ENCODE data around the gene AP3B1. TPM values are rescaled to one million over a fixed set of nuclear protein-coding genes. Genes with fewer than 3 reads are reported as not detected.
"Not testable (repeated sequence)": the region's sequence is repeated elsewhere in the genome, so short reads cannot be mapped to it uniquely, and the experiment has no call there.

The AP3B1 gene
- total RNA-seq, 1 experiment from 2014 or later: 45.3 TPM

- Histone ChIP-seq H3K4me3 (ENCODE audit: low read depth, low read length, poor library complexity, severe bottlenecking) (no peak overlapping the region), H3K27ac (ENCODE audit: low read depth, low read length, poor library complexity, severe bottlenecking) (no peak overlapping the region), H3K9me3 (ENCODE audit: low read depth, low read length, poor library complexity, severe bottlenecking) (peaks cover 4% of the 10 kb centered on the region), H3K36me3 (ENCODE audit: insufficient read depth, low read length, poor library complexity, severe bottlenecking) (no peaks in the 10 kb centered on the region), H3K27me3 (replicated peaks; ENCODE audit: insufficient read depth, low read depth, low read length, poor library complexity) (no peaks in the 10 kb centered on the region), H3K4me1 (ENCODE audit: insufficient read depth, low read length, poor library complexity, severe bottlenecking) (no peaks in the 10 kb centered on the region)
- intact Hi-C loops (cut with micrococcal nuclease; ENCODE audit: unreplicated experiment): no loop called here
- TF ChIP-seq EZH2 (IDR thresholded peaks at IDR 0.05; ENCODE audit: borderline replicate concordance, low read depth, low read length, poor library complexity, severe bottlenecking) (no peak), CTCF (conservative IDR thresholded peaks at IDR 0.05; ENCODE audit: low read depth, low read length) (no peak)
- ChIA-PET CTCF (no interaction called here), POLR2A (ENCODE audit: low non-redundant PET) (interaction anchor here (0.6 kb wide), 1 partner anchor 16 kb away, joined by 4 read pairs; no protein-coding TSS in a partner anchor)
- no peak for DNase-seq (ENCODE audit: low spot score)
- BruUV-seq (replicated peaks): no TSS peak
These were observed 90.7 kb downstream of the AP3B1 start for GRCh38 chr5:78203815-78204214.

GRCh38 chr5:78190402-78190801 is 104.1 kb downstream of the AP3B1 start:
- ChIA-PET CTCF (no interaction called here), POLR2A (ENCODE audit: low non-redundant PET) (no interaction called here)
- Histone ChIP-seq H3K9me3 (ENCODE audit: low read depth, low read length, poor library complexity, severe bottlenecking) (no peaks in the 10 kb centered on the region), H3K36me3 (ENCODE audit: insufficient read depth, low read length, poor library complexity, severe bottlenecking) (peaks cover 2% of the 10 kb centered on the region), H3K27me3 (replicated peaks; ENCODE audit: insufficient read depth, low read depth, low read length, poor library complexity) (no peaks in the 10 kb centered on the region), H3K27ac (ENCODE audit: low read depth, low read length, poor library complexity, severe bottlenecking) (no peak overlapping the region), H3K4me1 (ENCODE audit: insufficient read depth, low read length, poor library complexity, severe bottlenecking) (no peaks in the 10 kb centered on the region), H3K4me3 (ENCODE audit: low read depth, low read length, poor library complexity, severe bottlenecking) (no peak overlapping the region)
- TF ChIP-seq CTCF (conservative IDR thresholded peaks at IDR 0.05; ENCODE audit: low read depth, low read length): no peak
- intact Hi-C loops (cut with micrococcal nuclease; ENCODE audit: unreplicated experiment): no loop called here
- DNase-seq (ENCODE audit: low spot score): no peak
- no TSS peak for BruUV-seq (replicated peaks)

GRCh38 chr5:78188681-78189080 is 105.8 kb downstream of the AP3B1 start:
- H3K36me3 ChIP-seq (ENCODE audit: insufficient read depth, low read length, poor library complexity, severe bottlenecking); H3K27ac ChIP-seq (ENCODE audit: low read depth, low read length, poor library complexity, severe bottlenecking); H3K4me3 ChIP-seq (ENCODE audit: low read depth, low read length, poor library complexity, severe bottlenecking); CTCF ChIA-PET; POLR2A ChIA-PET (ENCODE audit: low non-redundant PET); H3K9me3 ChIP-seq (ENCODE audit: low read depth, low read length, poor library complexity, severe bottlenecking); H3K4me1 ChIP-seq (ENCODE audit: insufficient read depth, low read length, poor library complexity, severe bottlenecking); BruUV-seq (replicated peaks); DNase-seq (ENCODE audit: low spot score); intact Hi-C loops (cut with micrococcal nuclease; ENCODE audit: unreplicated experiment); H3K27me3 ChIP-seq (replicated peaks; ENCODE audit: insufficient read depth, low read depth, low read length, poor library complexity): not testable (repeated sequence)

- POLR2A ChIA-PET (ENCODE audit: low non-redundant PET): no interaction called here
- Histone ChIP-seq H3K27ac (ENCODE audit: low read depth, low read length, poor library complexity, severe bottlenecking) (no peak overlapping the region), H3K27me3 (replicated peaks; ENCODE audit: insufficient read depth, low read depth, low read length, poor library complexity) (no peaks in the 10 kb centered on the region), H3K36me3 (ENCODE audit: insufficient read depth, low read length, poor library complexity, severe bottlenecking) (peaks cover 2% of the 10 kb centered on the region), H3K4me1 (ENCODE audit: insufficient read depth, low read length, poor library complexity, severe bottlenecking) (no peaks in the 10 kb centered on the region), H3K9me3 (ENCODE audit: low read depth, low read length, poor library complexity, severe bottlenecking) (no peaks in the 10 kb centered on the region), H3K4me3 (ENCODE audit: low read depth, low read length, poor library complexity, severe bottlenecking) (no peak overlapping the region)
- no peak for TF ChIP-seq CTCF (conservative IDR thresholded peaks at IDR 0.05; ENCODE audit: low read depth, low read length)
- TF ChIP-seq EZH2 (IDR thresholded peaks at IDR 0.05; ENCODE audit: borderline replicate concordance, low read depth, low read length, poor library complexity, severe bottlenecking): no peak
- intact Hi-C loops (cut with micrococcal nuclease; ENCODE audit: unreplicated experiment): no loop called here
- CTCF ChIA-PET: no interaction called here
- no TSS peak for BruUV-seq (replicated peaks)
- no peak for DNase-seq (ENCODE audit: low spot score)
These were observed 107.3 kb downstream of the AP3B1 start for GRCh38 chr5:78187172-78187571.
